ENCODE data around the gene SMIM12.

Gene SMIM12

DNA sequence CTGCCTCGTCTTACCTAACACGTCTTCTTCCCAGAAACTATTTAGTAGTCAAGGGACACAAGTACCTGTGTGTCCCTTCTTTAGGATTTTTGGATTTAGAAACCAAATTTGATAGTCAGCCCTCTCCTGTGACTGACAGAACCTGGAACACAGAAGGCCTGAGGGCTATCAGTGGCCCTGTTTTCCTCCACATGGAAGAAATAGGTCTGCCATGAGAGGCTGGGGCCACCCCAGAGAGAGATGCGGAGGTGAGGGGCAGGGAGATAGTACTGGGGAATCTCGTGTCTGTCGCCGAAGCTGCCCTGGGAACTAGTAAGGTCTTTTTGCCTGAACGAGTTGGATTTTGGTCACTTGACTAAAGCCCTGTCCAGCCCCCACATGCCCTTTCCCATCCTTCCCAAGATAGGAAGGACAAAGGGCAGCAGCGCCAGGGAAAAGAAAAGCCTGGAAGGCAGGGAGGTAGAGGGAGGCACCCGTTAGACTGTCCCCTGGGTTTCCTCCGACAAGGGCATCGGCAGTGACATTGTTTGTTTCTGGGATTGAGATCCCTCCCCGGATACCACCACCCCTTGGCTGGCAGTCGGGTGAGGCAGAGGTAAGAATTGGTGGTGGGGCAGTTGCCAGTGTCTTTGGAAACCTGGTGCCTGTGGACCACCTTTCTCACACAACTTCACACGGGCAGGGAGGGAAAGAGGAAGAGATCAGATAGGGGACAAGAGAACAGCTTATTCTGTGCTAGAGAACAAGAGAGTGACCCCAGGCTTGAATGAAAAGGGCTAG lies 19.8 kb downstream of the SMIM12 start:
- Histone ChIP-seq H3K4me2 (ENCODE audit: insufficient read depth, low read length) (no peak overlapping the region), H3K4me3 (ENCODE audit: low read depth in 1 of 2, low read length in 2 of 2) (no peak overlapping the region), H3K36me3 (ENCODE audit: insufficient read depth, low read length) (no peaks in the 10 kb centered on the region), H3K27ac (ENCODE audit: low read length) (no peak overlapping the region), H3K9me3 (ENCODE audit: insufficient read depth, low read length, severe bottlenecking) (no peaks in the 10 kb centered on the region), H3K79me2 (ENCODE audit: insufficient read depth, low read length) (no peaks in the 10 kb centered on the region), H2AFZ (ENCODE audit: low read depth, low read length) (no peak overlapping the region), H3K9ac (ENCODE audit: low read depth, low read length) (no peak overlapping the region), H3K27me3 (ENCODE audit: insufficient read depth, low read length, poor library complexity) (no peaks in the 10 kb centered on the region), H4K20me1 (ENCODE audit: insufficient read depth, low read length) (0 out of 2 replicates have a peak, but pooled peaks cover 4% of the 10 kb centered on the region), H3K4me1 (ENCODE audit: insufficient read depth, low read length) (no peaks in the 10 kb centered on the region)
- DNase-seq (no peak), ATAC-seq (ENCODE audit: insufficient read depth, low read depth) (no peak)
- no peak for TF ChIP-seq EZH2 (IDR thresholded peaks at IDR 0.05; ENCODE audit: borderline replicate concordance, low read depth, low read length, severe bottlenecking)
- TF ChIP-seq, protein P1, sequence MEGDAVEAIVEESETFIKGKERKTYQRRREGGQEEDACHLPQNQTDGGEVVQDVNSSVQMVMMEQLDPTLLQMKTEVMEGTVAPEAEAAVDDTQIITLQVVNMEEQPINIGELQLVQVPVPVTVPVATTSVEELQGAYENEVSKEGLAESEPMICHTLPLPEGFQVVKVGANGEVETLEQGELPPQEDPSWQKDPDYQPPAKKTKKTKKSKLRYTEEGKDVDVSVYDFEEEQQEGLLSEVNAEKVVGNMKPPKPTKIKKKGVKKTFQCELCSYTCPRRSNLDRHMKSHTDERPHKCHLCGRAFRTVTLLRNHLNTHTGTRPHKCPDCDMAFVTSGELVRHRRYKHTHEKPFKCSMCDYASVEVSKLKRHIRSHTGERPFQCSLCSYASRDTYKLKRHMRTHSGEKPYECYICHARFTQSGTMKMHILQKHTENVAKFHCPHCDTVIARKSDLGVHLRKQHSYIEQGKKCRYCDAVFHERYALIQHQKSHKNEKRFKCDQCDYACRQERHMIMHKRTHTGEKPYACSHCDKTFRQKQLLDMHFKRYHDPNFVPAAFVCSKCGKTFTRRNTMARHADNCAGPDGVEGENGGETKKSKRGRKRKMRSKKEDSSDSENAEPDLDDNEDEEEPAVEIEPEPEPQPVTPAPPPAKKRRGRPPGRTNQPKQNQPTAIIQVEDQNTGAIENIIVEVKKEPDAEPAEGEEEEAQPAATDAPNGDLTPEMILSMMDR (IDR thresholded peaks at IDR 0.05; ENCODE audit: borderline replicate concordance, extremely low read depth, low read length, poor library complexity, severe bottlenecking) = no peak

DNA sequence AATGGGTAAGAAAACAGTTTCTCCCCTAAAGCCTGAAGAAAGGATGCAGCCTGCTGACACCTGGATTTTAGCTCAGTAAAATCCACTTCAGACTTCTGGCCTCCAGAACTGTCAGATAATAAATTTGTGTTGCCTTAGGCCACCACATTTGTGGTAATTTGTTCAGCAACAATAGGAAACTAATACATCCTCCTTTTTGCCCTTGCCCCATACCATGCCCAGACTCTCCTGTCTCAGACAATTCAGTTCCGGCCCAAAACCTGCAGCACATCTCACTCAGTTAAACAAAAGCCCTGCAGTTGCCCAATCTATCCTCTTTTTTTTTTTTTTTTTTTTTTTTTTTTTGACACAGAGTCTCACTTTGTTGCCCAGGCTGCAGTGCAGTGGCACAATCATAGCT lies 25.8 kb downstream of the SMIM12 start:
- ATAC-seq (ENCODE audit: insufficient read depth, low read depth) = no peak

DNA sequence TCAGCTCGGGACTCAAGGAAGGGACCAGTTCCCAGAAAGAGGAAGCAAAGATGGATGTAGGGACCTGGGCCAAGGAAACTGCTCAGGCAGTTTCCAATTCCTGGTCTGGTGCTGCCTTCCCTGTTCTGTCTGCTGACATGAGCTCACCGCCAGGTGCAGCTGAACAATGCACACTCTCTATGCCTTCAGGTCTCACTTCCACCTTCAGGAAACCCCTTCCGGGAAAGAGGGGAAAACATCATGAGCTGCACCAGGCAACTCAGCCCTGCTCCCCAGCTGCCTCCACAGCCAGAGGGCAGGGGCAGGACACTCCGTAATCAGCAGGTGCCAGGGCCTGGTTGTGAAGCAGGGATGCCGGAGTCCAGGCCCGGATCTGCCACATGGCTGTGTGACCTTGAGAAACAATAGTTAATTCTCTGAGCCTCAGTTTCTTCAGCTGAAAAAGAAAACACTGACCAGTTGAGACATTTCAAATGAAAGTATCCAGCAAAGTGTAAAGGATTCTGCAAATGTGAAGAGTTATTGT lies 27.8 kb downstream of the SMIM12 start:
- H2AFZ ChIP-seq (ENCODE audit: low read depth, low read length) = no peak overlapping the region
- DNase-seq (no peak), ATAC-seq (ENCODE audit: insufficient read depth, low read depth) (no peak)
- no peak overlapping the region for H3K4me2 ChIP-seq (ENCODE audit: insufficient read depth, low read length)
- H3K9me3 ChIP-seq (ENCODE audit: insufficient read depth, low read length, severe bottlenecking) = no peaks in the 10 kb centered on the region
- H3K27me3 ChIP-seq (ENCODE audit: insufficient read depth, low read length, poor library complexity) = no peaks in the 10 kb centered on the region
- H3K36me3 ChIP-seq (ENCODE audit: insufficient read depth, low read length) = no peaks in the 10 kb centered on the region
- no peak overlapping the region for H3K27ac ChIP-seq (ENCODE audit: low read length)
- 0 out of 2 replicates have a peak, but pooled peaks cover 3% of the 10 kb centered on the region for H4K20me1 ChIP-seq (ENCODE audit: insufficient read depth, low read length)
- no peak for TF ChIP-seq EZH2 (IDR thresholded peaks at IDR 0.05; ENCODE audit: borderline replicate concordance, low read depth, low read length, severe bottlenecking)
- TF ChIP-seq, protein P1 (IDR thresholded peaks at IDR 0.05; ENCODE audit: borderline replicate concordance, extremely low read depth, low read length, poor library complexity, severe bottlenecking) = no peak
- H3K9ac ChIP-seq (ENCODE audit: low read depth, low read length) = no peak overlapping the region
- no peaks in the 10 kb centered on the region for H3K79me2 ChIP-seq (ENCODE audit: insufficient read depth, low read length)
- H3K4me1 ChIP-seq (ENCODE audit: insufficient read depth, low read length) = no peaks in the 10 kb centered on the region
- no peak overlapping the region for H3K4me3 ChIP-seq (ENCODE audit: low read depth in 1 of 2, low read length in 2 of 2)

More for the DNA sequence above, 25.8 kb downstream of the SMIM12 start:
- no peaks in the 10 kb centered on the region for H3K36me3 ChIP-seq (ENCODE audit: insufficient read depth, low read length)
- no peaks in the 10 kb centered on the region for H3K4me1 ChIP-seq (ENCODE audit: insufficient read depth, low read length)
- no peaks in the 10 kb centered on the region for H3K79me2 ChIP-seq (ENCODE audit: insufficient read depth, low read length)
- H3K27ac ChIP-seq (ENCODE audit: low read length) = no peak overlapping the region
- TF ChIP-seq, protein P1 (IDR thresholded peaks at IDR 0.05; ENCODE audit: borderline replicate concordance, extremely low read depth, low read length, poor library complexity, severe bottlenecking) = no peak
- TF ChIP-seq EZH2 (IDR thresholded peaks at IDR 0.05; ENCODE audit: borderline replicate concordance, low read depth, low read length, severe bottlenecking) = no peak
- no peak overlapping the region for H3K4me2 ChIP-seq (ENCODE audit: insufficient read depth, low read length)
- H4K20me1 ChIP-seq (ENCODE audit: insufficient read depth, low read length) = 0 out of 2 replicates have a peak, but pooled peaks cover 3% of the 10 kb centered on the region
- no peak overlapping the region for H3K9ac ChIP-seq (ENCODE audit: low read depth, low read length)
- H3K27me3 ChIP-seq (ENCODE audit: insufficient read depth, low read length, poor library complexity) = no peaks in the 10 kb centered on the region
- H3K4me3 ChIP-seq (ENCODE audit: low read depth in 1 of 2, low read length in 2 of 2) = no peak overlapping the region
- H2AFZ ChIP-seq (ENCODE audit: low read depth, low read length) = no peak overlapping the region
- no peak for DNase-seq
- H3K9me3 ChIP-seq (ENCODE audit: insufficient read depth, low read length, severe bottlenecking) = no peaks in the 10 kb centered on the region

All from DND-41 (cell line).